Mesothelial cell of epicardium (in vitro differentiated cells): Measurements from ENCODE around the gene LCN6. TPM values are rescaled to one million over a fixed set of nuclear protein-coding genes. Genes with fewer than 3 reads are reported as not detected.

Source experiments
- DNase-seq, 2 experiments: peaks; one replicate each; pipeline ENCODE4 v3.0.0; 2021; ENCODE audit warnings: low spot score in 2 of 2; ENCODE audit not compliant: unreplicated experiment in 2 of 2
- H3K27ac Mint-ChIP-seq: 2 replicates; pipeline ENCODE4 v1.8.0; 2021; ENCODE audit warnings: mixed read lengths
- H3K27me3 Mint-ChIP-seq: 2 replicates; pipeline ENCODE4 v1.8.0; 2021; ENCODE audit warnings: low read depth, mixed read lengths
- H3K36me3 Mint-ChIP-seq: 2 replicates; pipeline ENCODE4 v1.8.0; 2021; ENCODE audit warnings: mixed read lengths
- H3K4me1 Mint-ChIP-seq: 2 replicates; pipeline ENCODE4 v1.8.0; 2021; ENCODE audit warnings: mixed read lengths
- H3K4me3 Mint-ChIP-seq: 2 replicates; pipeline ENCODE4 v1.8.0; 2021; ENCODE audit warnings: mild to moderate bottlenecking, moderate library complexity, mixed read lengths
- H3K9me3 Mint-ChIP-seq: 2 replicates; pipeline ENCODE4 v1.8.0; 2021; ENCODE audit warnings: mixed read lengths
- CTCF ChIP-seq: fragments of 200-600 bp; sonication (generic); IDR thresholded peaks from one replicate; pipeline ENCODE4 v1.5.0; 2021; ENCODE audit warnings: antibody characterized with exemption; ENCODE audit not compliant: unreplicated experiment
- microRNA-seq: library from miRNA; unstranded; fragments of <30 nt; microRNA quantifications from one replicate; pipeline ENCODE4 v1.2.0, GENCODE V29; 2021; ENCODE audit warnings: inconsistent platforms, mixed read lengths
- total RNA-seq: library from RNA; stranded (reverse); gene quantifications from 3 replicates; pipeline ENCODE4 v1.2.1, GENCODE V29; 2021

The LCN6 gene
- total RNA-seq, 1 donor from 2014 or later, result not detected

DNA sequence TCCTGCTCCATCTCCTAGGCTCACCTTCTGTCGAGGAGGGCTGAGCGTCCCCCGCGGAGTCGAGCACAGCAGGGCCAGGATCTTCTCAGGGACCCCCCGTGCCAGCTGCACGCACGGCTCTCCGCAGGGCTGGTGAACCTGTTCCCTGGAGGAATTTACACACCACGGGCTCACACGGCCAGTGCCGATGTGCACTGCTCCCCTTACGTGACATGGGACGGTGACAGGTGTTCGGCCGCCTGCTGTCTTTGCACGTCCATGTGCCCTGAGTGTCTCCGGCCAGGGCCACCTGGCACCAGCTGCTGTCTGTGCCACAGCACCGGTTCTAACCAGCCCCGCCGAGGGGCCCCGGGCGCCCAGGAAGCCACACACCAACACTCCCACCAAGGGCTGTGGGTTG lies 52.4 kb downstream of the LCN6 start:
- Mint-ChIP-seq H3K27ac (no peak overlapping the region), H3K4me1 (peaks cover 3% of the 10 kb centered on the region), H3K4me3 (no peak overlapping the region), H3K9me3 (no peaks in the 10 kb centered on the region), H3K27me3 (peaks cover 5% of the 10 kb centered on the region), H3K36me3 (no peaks in the 10 kb centered on the region)
- DNase-seq, result no peak
- TF ChIP-seq CTCF, result no peak

GRCh38 chr9:136695435-136695895 lies 52.9 kb downstream of the LCN6 start:
- Mint-ChIP-seq H3K4me1 (peaks cover 3% of the 10 kb centered on the region), H3K4me3 (no peak overlapping the region), H3K27me3 (peaks cover 4% of the 10 kb centered on the region), H3K27ac (no peak overlapping the region), H3K36me3 (no peaks in the 10 kb centered on the region), H3K9me3 (no peaks in the 10 kb centered on the region)
- DNase-seq, result no peak
- TF ChIP-seq CTCF, result no peak

- Mint-ChIP-seq H3K4me1 (peaks cover 3% of the 10 kb centered on the region), H3K36me3 (no peaks in the 10 kb centered on the region), H3K27me3 (no peaks in the 10 kb centered on the region), H3K27ac (no peak overlapping the region), H3K9me3 (no peaks in the 10 kb centered on the region), H3K4me3 (no peak overlapping the region)
- no peak for TF ChIP-seq CTCF
- DNase-seq, result no peak
Observed at GRCh38 chr9:136694872-136695247, 53.5 kb downstream of the LCN6 start.

DNA sequence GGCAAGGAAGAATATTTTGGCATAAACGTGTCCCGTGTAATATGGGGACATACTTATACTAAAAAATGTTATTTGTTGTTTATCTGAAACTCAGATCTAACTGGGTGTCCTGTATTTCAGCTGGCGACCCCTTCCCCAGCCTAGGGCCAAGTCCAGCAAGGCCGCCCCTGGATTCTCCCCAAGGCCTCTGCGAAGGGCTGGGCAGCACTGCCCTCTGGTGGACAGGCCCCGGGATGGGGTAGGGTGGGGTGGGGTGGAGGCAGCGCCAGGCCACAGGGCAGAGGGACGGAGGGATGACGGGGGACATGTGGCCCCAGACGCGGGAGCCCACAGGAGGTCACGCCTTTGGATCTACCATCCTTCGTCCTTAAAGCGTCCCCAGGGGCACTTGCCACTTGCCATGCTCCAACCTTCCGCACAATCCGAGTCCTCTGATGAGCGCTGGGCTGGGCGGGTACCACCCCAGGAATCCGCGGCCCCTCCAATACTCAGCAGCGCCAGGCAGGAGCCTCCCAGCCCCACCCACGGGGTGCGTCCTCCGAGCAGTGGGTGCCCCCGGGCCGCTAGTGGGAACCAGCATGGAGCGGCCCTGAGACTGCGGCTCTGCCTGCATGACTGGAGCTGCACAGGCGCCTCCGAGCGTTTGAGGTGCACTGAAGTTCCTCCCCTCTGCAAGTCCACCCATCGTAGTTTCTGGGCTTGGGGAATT lies 54.0 kb downstream of the LCN6 start:
- Mint-ChIP-seq H3K36me3 (no peaks in the 10 kb centered on the region), H3K27ac (no peak overlapping the region), H3K4me3 (no peak overlapping the region), H3K27me3 (no peaks in the 10 kb centered on the region), H3K4me1 (peaks cover 3% of the 10 kb centered on the region), H3K9me3 (no peaks in the 10 kb centered on the region)
- peak; percentile 34 for TF ChIP-seq CTCF
- no peak for DNase-seq

Small RNA genes within 50 kb of the gene (microRNA-seq; reads per million reads assigned to microRNA genes)
- gene MIR6722, result not detected

Other genes with a start within 250 kb of the LCN6 start
- gene NOTCH1, start 202.5 kb downstream of the LCN6 start, total RNA-seq, result 104 to 107 TPM (median 104 TPM) in 3 replicates
- gene EGFL7, start 85.6 kb downstream of the LCN6 start, total RNA-seq, result 35.6 to 39.3 TPM (median 38.2 TPM) in 3 replicates
- gene AGPAT2, start 61.1 kb downstream of the LCN6 start, total RNA-seq, result 32.8 to 36.1 TPM (median 34.9 TPM) in 3 replicates
- gene DIPK1B, start 36.0 kb downstream of the LCN6 start, total RNA-seq, result 56.2 to 60.5 TPM (median 58.1 TPM) in 3 replicates
- gene LCN10, start 5.6 kb downstream of the LCN6 start, total RNA-seq, result 0.20 to 0.51 TPM (median 0.29 TPM) in 3 replicates
- not detected in 3 replicates for gene LCN8, start 9.7 kb upstream of the LCN6 start, total RNA-seq
- gene LCN15, start 16.0 kb upstream of the LCN6 start, total RNA-seq, result 1.3 to 3.5 TPM (median 1.9 TPM) in 3 replicates
- 70.4 to 72.4 TPM (median 71.7 TPM) in 3 replicates for gene TMEM141, start 42.8 kb upstream of the LCN6 start, total RNA-seq
- 25.1 to 29.1 TPM (median 26.5 TPM) in 3 replicates for gene CCDC183, start 47.8 kb upstream of the LCN6 start, total RNA-seq
- gene RABL6, start 59.4 kb upstream of the LCN6 start, total RNA-seq, result 120 to 124 TPM (median 122 TPM) in 3 replicates
- gene AJM1, start 94.0 kb upstream of the LCN6 start, total RNA-seq, result 3.1 to 3.8 TPM (median 3.6 TPM) in 3 replicates
- 159 to 168 TPM (median 168 TPM) in 3 replicates for gene PHPT1, start 100.9 kb upstream of the LCN6 start, total RNA-seq
- 20.1 to 22.6 TPM (median 20.3 TPM) in 3 replicates for gene MAMDC4, start 103.8 kb upstream of the LCN6 start, total RNA-seq
- 275 to 294 TPM (median 275 TPM) in 3 replicates for gene EDF1, start 117.8 kb upstream of the LCN6 start, total RNA-seq
- gene TRAF2, start 138.0 kb upstream of the LCN6 start, total RNA-seq, result 16.0 to 18.1 TPM (median 17.4 TPM) in 3 replicates
- gene FBXW5, start 196.2 kb upstream of the LCN6 start, total RNA-seq, result 58.9 to 62.3 TPM (median 59.8 TPM) in 3 replicates
- gene C8G, start 196.7 kb upstream of the LCN6 start, total RNA-seq, result 1.5 to 2.5 TPM (median 1.5 TPM) in 3 replicates
- gene LCN12, start 203.7 kb upstream of the LCN6 start, total RNA-seq, result 13.3 to 15.9 TPM (median 13.8 TPM) in 3 replicates
- gene PTGDS, start 229.0 kb upstream of the LCN6 start, total RNA-seq, result 52.6 to 58.0 TPM (median 53.5 TPM) in 3 replicates
- gene LCNL1, start 234.5 kb upstream of the LCN6 start, total RNA-seq, result 4.7 to 5.7 TPM (median 5.5 TPM) in 3 replicates
- gene PAXX, start 243.9 kb upstream of the LCN6 start, total RNA-seq, result 51.1 to 58.3 TPM (median 53.1 TPM) in 3 replicates
- gene CLIC3, start 248.0 kb upstream of the LCN6 start, total RNA-seq, result 1.5 to 2.9 TPM (median 1.7 TPM) in 3 replicates